ENCODE results near the gene FLNB. TPM values are rescaled to one million over a fixed set of nuclear protein-coding genes. Genes with fewer than 3 reads are reported as not detected.

The FLNB gene
- total RNA-seq, 1 experiment from 2014 or later, result 309 TPM

GRCh38 chr3:57973715-57974477 lies 34.3 kb upstream of the FLNB start:
- Histone ChIP-seq H3K9me3 (ENCODE audit: control insufficient read depth, insufficient read depth, low read depth, low read length) (no peaks in the 10 kb centered on the region), H3K4me3 (ENCODE audit: low read depth in 2 of 2, low read length in 2 of 2) (no peak overlapping the region), H3K36me3 (ENCODE audit: control insufficient read depth, insufficient read depth, low read length) (no peaks in the 10 kb centered on the region), H3K4me1 (ENCODE audit: control insufficient read depth, insufficient read depth, low read length) (peaks cover 46% of the 10 kb centered on the region), H3K27me3 (ENCODE audit: control insufficient read depth, insufficient read depth, low read length) (no peaks in the 10 kb centered on the region), H3K27ac (ENCODE audit: low read length) (peak overlapping the region; percentile 79)
- no TSS peak for BruUV-seq (replicated peaks)
- intact Hi-C loops (cut with micrococcal nuclease; ENCODE audit: unreplicated experiment), result no loop called here
- in situ Hi-C loops (cut with HindIII; ENCODE audit: low pct_unique_long_range_greater_than_20kb, low sequenced_read_pairs), result no loop called here
- no peak for TF ChIP-seq SIN3A (IDR thresholded peaks at IDR 0.05; ENCODE audit: borderline replicate concordance, insufficient read depth, low read depth, low read length)
- TF ChIP-seq TCF7L2 (IDR thresholded peaks at IDR 0.05; ENCODE audit: low read depth, low read length), result no peak
- TF ChIP-seq REST (IDR thresholded peaks at IDR 0.05; ENCODE audit: insufficient read depth in 1 of 2, low read depth in 2 of 2, low read length in 1 of 2), result no peak
- TF ChIP-seq CTCF (IDR thresholded peaks at IDR 0.05), result no peak
- no peak for TF ChIP-seq POLR2AphosphoS5 (IDR thresholded peaks at IDR 0.05; ENCODE audit: low read depth, low read length)
- ChIA-PET POLR2A (interaction anchor here (0.7 kb wide), 1 partner anchor 31 kb away, joined by 4 read pairs; no protein-coding TSS in a partner anchor), CTCF (interaction anchor here (0.5 kb wide), 1 partner anchor 68 kb away, joined by 5 read pairs; no protein-coding TSS in a partner anchor)
- no peak for DNase-seq (ENCODE audit: low read depth, low spot score)
- no peak for ATAC-seq

- Histone ChIP-seq H3K4me3 (ENCODE audit: low read depth in 2 of 2, low read length in 2 of 2) (no peak overlapping the region), H3K9me3 (ENCODE audit: control insufficient read depth, insufficient read depth, low read depth, low read length) (no peaks in the 10 kb centered on the region), H3K27ac (ENCODE audit: low read length) (peak overlapping the region; percentile 79), H3K36me3 (ENCODE audit: control insufficient read depth, insufficient read depth, low read length) (no peaks in the 10 kb centered on the region), H3K27me3 (ENCODE audit: control insufficient read depth, insufficient read depth, low read length) (no peaks in the 10 kb centered on the region), H3K4me1 (ENCODE audit: control insufficient read depth, insufficient read depth, low read length) (peaks cover 43% of the 10 kb centered on the region)
- peak; percentile 65 for ATAC-seq
- intact Hi-C loops (cut with micrococcal nuclease; ENCODE audit: unreplicated experiment) (no loop called here), in situ Hi-C loops (cut with HindIII; ENCODE audit: low pct_unique_long_range_greater_than_20kb, low sequenced_read_pairs) (no loop called here)
- ChIA-PET CTCF (no interaction called here), POLR2A (no interaction called here)
- no peak for TF ChIP-seq SIN3A (IDR thresholded peaks at IDR 0.05; ENCODE audit: borderline replicate concordance, insufficient read depth, low read depth, low read length)
- TF ChIP-seq POLR2AphosphoS5 (IDR thresholded peaks at IDR 0.05; ENCODE audit: low read depth, low read length), result no peak
- no peak for TF ChIP-seq CTCF (IDR thresholded peaks at IDR 0.05)
- TF ChIP-seq REST (IDR thresholded peaks at IDR 0.05; ENCODE audit: insufficient read depth in 1 of 2, low read depth in 2 of 2, low read length in 1 of 2), result no peak
- TF ChIP-seq TCF7L2 (IDR thresholded peaks at IDR 0.05; ENCODE audit: low read depth, low read length), result no peak
- peak; percentile 82 for DNase-seq (ENCODE audit: low read depth, low spot score)
- BruUV-seq (replicated peaks), result no TSS peak
Measured at GRCh38 chr3:57974796-57975388, 33.3 kb upstream of the FLNB start.

Data from Panc1 (cell line).